GM18508 (cell line): ENCODE data around the gene HTR4.
"Not testable (repeated sequence)": the region's sequence is repeated elsewhere in the genome, so short reads cannot be mapped to it uniquely, and the experiment has no call there.

Experiments used
- ATAC-seq: cut with Tn5 transposase; IDR thresholded peaks from one replicate; pipeline ENCODE4 v1.9.1; 2021; ENCODE audit warnings: moderate number of reproducible peaks; ENCODE audit not compliant: insufficient read depth, unreplicated experiment

Gene HTR4

GRCh38 chr5:148486456-148486855 is 167.9 kb downstream of the HTR4 start:
- ATAC-seq = no peak

- no peak for ATAC-seq
These were observed 169.7 kb downstream of the HTR4 start for GRCh38 chr5:148484651-148485050.

GRCh38 chr5:148483750-148484149 is 170.6 kb downstream of the HTR4 start:
- no peak for ATAC-seq

- ATAC-seq = peak; percentile 81
These were observed 171.4 kb downstream of the HTR4 start for GRCh38 chr5:148482697-148483462.

GRCh38 chr5:148482196-148482595 is 172.1 kb downstream of the HTR4 start:
- no peak for ATAC-seq

GRCh38 chr5:148477429-148477828 is 176.9 kb downstream of the HTR4 start:
- ATAC-seq = no peak

- ATAC-seq = no peak
These were observed 178.0 kb downstream of the HTR4 start for GRCh38 chr5:148476302-148476701.

- ATAC-seq = no peak
These were observed 180.3 kb downstream of the HTR4 start for GRCh38 chr5:148474025-148474511.

- ATAC-seq = no peak
These were observed 182.9 kb downstream of the HTR4 start for GRCh38 chr5:148471379-148471778.

GRCh38 chr5:148469501-148469935 is 184.8 kb downstream of the HTR4 start:
- no peak for ATAC-seq

- ATAC-seq = not testable (repeated sequence)
These were observed 185.6 kb downstream of the HTR4 start for GRCh38 chr5:148468746-148469145.

GRCh38 chr5:148467958-148468357 is 186.4 kb downstream of the HTR4 start:
- ATAC-seq = no peak

- ATAC-seq = no peak
These were observed 188.1 kb downstream of the HTR4 start for GRCh38 chr5:148466236-148466580.

- ATAC-seq = no peak
These were observed 188.7 kb downstream of the HTR4 start for GRCh38 chr5:148465381-148466235.

- no peak for ATAC-seq
These were observed 194.7 kb downstream of the HTR4 start for GRCh38 chr5:148459669-148460068.

GRCh38 chr5:148458036-148458888 is 196.1 kb downstream of the HTR4 start:
- ATAC-seq = no peak

GRCh38 chr5:148457183-148457620 is 197.1 kb downstream of the HTR4 start:
- no peak for ATAC-seq

GRCh38 chr5:148455185-148455584 is 199.1 kb downstream of the HTR4 start:
- ATAC-seq = no peak

- no peak for ATAC-seq
These were observed 199.8 kb downstream of the HTR4 start for GRCh38 chr5:148454576-148454975.

- no peak for ATAC-seq
These were observed 201.7 kb downstream of the HTR4 start for GRCh38 chr5:148452499-148453193.
